Choroid plexus epithelial cell (primary cell): Measurements from ENCODE around the gene MYO9A.

ENCODE experiments used
- DNase-seq: peaks from one replicate; pipeline ENCODE4 v3.0.0-alpha.2; 2010; ENCODE audit warnings: low read depth
- H3K4me3 ChIP-seq: 2 replicates; pipeline ENCODE4 v1.5.1; 2011; ENCODE audit warnings: low read depth, mild to moderate bottlenecking, control low read depth, low read length, moderate library complexity
- TF ChIP-seq, protein P1 (sequence below): conservative IDR thresholded peaks from 2 replicates; pipeline ENCODE4 v1.5.1; 2011; ENCODE audit warnings: low read depth, mild to moderate bottlenecking, control low read depth, inconsistent platforms, low read length, moderate library complexity

The MYO9A gene

DNA sequence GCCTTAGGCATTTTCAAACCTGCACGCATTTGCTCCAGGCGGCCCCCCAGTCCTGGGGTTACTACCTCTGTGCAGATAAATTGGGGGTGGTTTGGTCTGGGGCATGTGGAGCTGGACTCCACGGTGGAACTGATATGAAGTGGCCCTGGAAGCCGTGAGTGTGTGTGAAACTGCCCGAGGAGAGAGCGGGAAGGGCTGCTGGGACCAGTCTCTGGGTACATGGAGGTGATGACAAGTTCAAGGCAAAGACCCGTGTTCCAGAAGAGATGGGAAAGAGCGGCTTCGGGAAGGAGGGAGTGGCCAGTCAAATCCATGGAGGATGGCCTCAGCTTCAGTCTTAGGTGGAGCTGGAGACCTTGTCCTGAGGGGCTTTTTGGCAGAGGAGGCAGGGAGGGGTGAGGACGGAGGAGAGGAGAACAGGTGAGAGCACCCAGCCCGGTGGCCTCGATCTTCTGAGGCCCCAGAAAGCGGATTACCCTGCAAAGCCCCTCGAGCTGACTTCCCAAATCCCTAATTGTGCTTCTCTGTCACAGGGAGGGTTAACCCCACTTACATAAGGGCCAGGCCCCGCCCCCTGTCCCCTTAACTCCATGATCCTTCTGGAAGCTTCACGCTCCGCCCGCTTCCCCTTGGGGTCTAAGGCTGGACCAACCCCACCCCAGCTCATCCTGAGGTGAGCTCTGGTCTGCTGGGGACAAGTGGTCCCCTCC, 309.5 kb downstream of the MYO9A start:
- TF ChIP-seq, protein P1, sequence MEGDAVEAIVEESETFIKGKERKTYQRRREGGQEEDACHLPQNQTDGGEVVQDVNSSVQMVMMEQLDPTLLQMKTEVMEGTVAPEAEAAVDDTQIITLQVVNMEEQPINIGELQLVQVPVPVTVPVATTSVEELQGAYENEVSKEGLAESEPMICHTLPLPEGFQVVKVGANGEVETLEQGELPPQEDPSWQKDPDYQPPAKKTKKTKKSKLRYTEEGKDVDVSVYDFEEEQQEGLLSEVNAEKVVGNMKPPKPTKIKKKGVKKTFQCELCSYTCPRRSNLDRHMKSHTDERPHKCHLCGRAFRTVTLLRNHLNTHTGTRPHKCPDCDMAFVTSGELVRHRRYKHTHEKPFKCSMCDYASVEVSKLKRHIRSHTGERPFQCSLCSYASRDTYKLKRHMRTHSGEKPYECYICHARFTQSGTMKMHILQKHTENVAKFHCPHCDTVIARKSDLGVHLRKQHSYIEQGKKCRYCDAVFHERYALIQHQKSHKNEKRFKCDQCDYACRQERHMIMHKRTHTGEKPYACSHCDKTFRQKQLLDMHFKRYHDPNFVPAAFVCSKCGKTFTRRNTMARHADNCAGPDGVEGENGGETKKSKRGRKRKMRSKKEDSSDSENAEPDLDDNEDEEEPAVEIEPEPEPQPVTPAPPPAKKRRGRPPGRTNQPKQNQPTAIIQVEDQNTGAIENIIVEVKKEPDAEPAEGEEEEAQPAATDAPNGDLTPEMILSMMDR = no peak
- no peak overlapping the region for H3K4me3 ChIP-seq
- no peak for DNase-seq

DNA sequence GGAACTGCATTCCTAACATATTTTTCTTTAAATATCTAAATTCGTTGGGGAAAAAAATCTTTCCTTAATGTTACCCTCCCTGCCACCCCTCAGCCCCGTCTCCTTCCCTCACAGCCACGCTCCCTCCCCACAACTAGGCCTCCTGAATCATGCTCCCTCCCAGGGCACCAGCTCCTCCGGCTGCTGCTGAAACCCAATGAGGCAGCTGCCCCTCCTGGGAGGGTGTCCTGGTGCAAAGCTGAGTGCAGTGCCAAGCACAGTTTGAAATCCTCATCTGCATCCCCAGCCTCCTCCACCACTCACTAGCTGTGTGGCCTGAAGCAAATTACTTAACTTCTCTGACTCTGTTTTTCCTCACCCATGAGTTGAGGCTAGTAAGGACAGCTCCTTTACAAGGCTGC, 310.3 kb downstream of the MYO9A start:
- DNase-seq = peak; percentile 45
- TF ChIP-seq, protein P1 = no peak

DNA sequence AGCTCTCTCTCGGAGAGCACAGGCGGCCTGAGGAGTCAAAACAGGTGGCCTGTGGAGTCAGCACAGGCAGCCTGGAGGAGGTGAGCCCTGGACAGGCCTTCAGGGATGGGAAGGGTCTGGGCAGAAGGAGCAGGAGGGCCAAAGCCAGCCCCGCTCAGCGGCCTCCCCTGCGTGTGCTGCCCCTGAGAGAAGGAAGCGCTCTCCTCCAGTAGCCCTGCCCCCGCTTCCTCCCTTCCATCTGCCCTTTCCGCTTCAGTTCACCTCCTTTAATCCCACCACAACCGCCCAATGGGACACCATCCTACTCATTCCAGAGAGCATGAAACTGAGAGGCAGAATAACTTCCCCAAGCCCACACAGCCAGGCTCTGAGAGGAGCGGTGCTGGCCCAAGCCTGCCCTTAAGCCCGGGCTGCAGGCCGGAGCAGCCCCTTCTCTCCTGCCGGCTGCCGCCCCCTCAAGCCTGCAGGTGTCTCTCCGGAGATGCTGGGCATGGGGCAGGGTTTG, 310.8 kb downstream of the MYO9A start:
- peak; percentile 20 for DNase-seq

More for the DNA sequence above, 310.3 kb downstream of the MYO9A start:
- H3K4me3 ChIP-seq = no peak overlapping the region

DNA sequence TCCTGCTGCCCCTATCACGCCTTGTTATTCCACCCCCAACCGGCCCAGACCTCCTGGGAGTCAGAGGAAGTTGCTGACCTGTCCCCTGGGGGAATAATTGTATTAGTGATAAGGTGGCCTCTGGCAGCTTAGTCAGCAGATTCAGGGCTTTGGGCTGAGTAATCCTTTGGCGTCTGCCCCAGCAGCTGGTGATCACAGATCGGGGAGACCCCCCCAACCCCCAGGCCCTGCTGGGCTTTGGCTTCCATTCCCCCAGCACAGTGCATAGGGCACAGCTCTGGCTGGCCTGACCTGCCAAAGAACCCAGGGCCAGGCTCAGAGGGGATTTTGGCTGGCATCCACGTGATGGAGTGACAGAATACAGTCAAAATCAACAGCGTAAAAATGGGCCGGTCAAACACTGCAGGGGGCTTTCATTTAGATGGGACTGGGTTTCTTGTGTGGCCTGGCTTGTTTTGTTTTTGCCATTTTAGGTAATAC, 311.5 kb downstream of the MYO9A start:
- peak; percentile 66 for DNase-seq

More for the DNA sequence above, 310.8 kb downstream of the MYO9A start:
- TF ChIP-seq, protein P1 = no peak
- H3K4me3 ChIP-seq = no peak overlapping the region

DNA sequence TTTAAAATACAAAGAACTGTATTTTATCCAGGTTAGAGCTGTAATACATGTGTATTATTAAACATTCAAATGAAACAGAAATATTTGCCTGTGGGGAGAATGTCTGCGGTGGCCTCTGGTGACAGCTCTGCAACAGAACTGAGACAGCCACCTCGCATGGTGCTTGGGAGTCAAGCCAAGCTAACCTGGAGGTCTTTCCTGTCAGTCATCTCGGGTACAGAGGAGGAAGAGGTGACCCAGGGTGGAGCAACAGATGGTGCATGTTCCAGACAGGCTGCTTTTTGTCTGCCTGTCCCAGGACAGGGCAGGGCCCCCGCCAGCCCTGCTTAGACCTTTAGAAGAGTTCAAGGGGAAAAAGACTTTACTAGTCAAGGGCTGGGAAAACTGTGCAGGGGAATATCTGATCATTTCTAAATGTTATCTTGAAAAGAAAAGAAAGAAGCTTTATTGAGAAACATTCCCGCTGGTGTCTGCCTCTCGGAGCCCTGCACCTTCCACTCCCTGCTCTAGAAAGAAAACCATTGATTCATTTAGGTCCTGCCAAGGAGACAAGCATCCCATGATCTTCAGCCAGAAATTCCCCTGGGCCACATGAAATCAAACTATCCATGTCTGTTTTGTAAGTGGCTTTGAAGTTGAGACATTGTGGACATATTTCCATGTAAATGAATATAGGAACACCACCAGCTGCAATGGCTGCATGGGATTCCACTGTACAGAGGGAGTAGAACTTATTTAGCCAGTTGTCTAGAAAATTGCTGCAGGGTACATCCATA, 313.1 kb downstream of the MYO9A start:
- DNase-seq = peak; percentile 23
- no peak overlapping the region for H3K4me3 ChIP-seq
- TF ChIP-seq, protein P1 = no peak

More for the DNA sequence above, 311.5 kb downstream of the MYO9A start:
- no peak overlapping the region for H3K4me3 ChIP-seq
- TF ChIP-seq, protein P1 = no peak

DNA sequence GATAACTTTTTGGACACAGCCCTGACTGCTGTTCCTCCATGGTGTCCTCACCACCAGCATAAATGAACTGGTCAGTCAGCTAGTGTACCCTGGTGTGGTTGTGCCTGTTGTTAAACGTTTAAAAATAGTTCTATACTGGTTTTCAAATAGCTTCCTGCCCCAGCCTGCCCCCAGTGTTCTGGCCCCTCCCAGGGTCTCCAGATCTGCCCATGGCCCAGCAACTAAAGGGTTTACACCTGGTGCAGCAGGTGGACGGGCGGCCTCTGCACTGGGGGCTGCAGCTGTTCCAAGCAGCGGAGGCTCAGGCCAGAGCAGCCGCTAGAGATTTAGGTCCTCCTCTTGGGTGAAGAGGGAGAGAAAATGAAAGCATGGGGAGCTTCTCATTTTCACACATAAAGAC, 313.7 kb downstream of the MYO9A start:
- DNase-seq = no peak
- no peak overlapping the region for H3K4me3 ChIP-seq
- TF ChIP-seq, protein P1 = no peak
